CD4-positive, alpha-beta T cell treated with Interleukin-21 for 1 hour (primary cell): Measurements from ENCODE around the gene STX8.
A peak's percentile ranks its signal among the peaks of the same experiment; 100 is the strongest.
"Not testable (repeated sequence)": the region's sequence is repeated elsewhere in the genome, so short reads cannot be mapped to it uniquely, and the experiment has no call there.

ENCODE experiments used
- DNase-seq: peaks from one replicate; pipeline ENCODE4 v3.0.0-alpha.2; 2020

STX8 gene

DNA sequence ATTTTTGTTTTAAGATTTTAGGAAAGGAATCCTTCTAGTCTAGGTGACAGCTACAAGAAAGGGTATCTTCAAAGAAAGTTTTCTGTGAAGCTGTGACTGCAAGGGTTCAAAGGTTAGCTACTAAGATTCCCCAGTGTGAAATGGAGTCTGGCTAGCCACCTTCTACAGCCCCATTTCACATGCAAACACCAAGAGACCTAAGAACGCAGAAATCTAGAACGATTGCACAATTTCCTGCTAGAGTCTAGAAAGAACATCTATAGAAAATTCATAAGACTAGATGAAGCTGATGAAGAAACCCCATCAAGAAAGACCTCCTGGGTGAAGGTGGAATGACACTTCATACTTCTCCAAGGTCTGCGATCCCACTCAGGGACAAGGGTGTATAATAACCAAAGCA lies 77.1 kb downstream of the STX8 start:
- DNase-seq = no peak

DNA sequence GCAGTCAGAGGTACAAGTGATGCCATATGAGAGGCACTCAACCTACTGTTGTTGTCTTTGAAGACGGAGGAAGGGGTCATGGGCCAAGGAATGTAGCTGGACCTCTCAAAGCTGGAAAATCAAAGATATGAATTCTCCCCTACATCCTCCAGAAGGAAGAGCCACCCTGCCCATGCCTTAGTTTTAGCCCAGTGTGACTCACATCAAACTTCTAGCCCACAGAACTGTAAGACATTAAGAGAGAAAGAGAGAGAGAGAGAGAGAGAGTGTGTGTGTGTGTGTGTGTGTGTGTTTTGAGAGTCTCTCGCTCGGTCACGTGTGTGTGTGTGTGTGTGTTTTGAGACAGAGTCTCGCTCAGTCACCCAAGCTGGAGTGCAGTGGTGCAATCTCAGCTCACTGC lies 87.1 kb downstream of the STX8 start:
- no peak for DNase-seq

DNA sequence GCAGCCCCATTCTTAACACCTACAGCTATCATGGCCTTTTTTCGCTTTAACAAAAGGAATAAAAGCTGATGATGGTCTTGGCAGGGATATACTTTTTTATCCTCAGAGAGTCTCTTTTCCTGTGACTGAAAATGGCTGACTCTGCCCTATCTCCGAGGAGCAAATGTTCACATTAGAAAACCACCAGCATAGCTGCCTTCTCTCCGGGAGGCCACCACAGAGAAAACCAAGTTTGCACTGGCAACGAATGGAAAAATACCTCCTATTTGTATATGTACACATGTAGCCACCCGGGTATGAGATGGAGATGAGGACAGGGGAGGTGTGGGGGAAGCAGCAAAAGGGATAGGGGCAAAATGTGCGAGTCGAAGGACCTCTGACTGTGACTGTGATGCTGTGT lies 88.2 kb downstream of the STX8 start:
- no peak for DNase-seq

DNA sequence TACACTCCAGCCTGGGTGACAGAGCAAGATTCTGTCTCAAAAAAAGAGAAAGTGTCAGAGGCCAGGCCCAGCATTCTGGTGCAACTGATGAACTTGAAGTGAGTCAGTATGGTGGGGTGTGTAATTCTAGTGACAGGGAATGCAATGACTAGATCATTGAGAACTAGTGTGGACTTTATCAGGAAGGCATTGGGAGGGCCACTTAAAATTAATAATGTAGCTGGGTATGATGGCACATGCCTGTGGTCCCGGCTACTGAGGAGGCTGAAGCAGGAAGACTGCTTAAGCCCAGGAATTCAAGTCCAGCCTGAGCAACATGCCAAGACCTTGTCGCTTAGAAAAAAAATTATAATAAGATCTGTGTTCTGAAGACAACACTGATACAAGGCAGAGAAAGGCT lies 90.8 kb downstream of the STX8 start:
- DNase-seq = no peak

DNA sequence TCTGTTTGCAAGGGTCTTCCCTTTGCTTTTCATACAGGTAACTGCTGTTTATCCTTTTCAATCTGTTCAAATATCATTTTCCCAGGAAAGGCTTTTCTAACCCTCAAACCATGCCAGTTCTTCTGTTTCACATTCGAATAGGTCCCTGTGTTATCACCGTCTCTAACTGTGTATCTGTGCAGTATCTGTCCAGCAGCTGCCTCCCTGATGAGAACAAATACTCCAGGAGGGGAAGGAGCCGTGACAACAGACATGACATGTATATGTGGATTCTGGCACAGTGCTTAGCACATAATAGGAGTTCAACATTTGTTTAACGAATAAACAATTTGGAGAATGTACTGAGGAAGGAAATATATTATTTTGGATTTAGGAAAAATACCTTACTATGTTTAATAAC lies 95.7 kb downstream of the STX8 start:
- no peak for DNase-seq

DNA sequence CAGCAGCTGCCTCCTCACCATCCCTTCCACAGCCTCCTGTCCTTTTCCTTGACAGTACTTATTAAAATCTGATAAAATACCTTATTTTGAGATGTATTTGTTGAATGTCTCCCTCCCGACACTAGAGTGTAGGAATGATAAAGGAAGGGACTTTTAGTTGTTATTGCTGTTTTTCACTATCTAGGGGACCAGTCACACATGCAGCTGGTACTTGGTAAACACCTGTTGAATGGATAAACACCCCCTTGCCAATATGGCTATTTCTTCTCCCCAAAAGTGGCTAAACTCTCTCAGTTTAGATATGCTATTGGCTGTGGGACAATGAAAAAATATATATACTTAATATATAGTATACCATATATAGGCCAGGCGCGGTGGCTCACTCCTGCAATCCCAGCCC lies 96.7 kb downstream of the STX8 start:
- DNase-seq = no peak

DNA sequence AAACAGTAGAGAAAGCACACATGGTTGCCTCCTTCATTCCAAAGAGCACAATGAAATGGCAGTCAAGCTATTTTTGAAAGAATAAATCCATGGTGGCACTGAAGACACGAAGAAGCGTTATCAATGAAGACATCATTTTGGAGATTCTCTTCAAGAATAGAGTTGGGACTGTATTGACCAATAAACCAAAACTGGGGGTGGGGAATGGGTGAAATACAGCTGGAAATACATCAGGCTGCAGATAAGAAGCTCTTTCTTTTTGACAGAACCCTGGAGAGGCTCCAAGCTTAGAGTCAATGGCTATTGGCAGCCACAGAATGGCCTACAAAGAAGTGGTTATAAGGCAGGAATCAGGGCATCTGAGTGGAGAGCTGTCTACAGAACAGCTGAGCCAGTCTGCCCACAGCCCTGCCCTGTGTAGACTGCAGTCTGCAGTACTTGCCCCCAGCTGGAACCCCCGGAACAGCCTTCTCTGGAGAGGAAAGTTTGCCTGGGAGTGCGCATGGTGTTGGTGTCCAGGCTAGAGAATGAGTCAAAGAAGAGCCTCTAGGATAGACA lies 100.4 kb downstream of the STX8 start:
- no peak for DNase-seq

DNA sequence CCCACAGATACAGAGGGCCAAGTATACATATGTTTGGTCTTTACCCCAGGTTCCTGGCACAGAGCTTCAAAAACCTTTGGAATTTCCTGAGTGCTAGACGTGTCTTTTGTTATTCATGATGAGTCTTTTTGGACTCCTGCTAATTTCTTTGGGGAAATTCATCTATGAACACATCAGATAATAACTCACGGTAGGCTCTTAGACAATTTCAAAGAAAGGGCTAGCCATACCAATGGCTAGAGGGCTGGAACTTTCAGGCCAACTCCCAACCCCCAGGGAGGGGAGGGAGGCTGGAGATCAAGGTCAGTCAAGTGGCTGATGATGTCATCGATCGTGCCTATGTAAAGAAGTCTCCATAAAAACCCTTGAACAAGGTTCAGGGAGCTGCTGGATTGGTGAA lies 101.9 kb downstream of the STX8 start:
- no peak for DNase-seq

DNA sequence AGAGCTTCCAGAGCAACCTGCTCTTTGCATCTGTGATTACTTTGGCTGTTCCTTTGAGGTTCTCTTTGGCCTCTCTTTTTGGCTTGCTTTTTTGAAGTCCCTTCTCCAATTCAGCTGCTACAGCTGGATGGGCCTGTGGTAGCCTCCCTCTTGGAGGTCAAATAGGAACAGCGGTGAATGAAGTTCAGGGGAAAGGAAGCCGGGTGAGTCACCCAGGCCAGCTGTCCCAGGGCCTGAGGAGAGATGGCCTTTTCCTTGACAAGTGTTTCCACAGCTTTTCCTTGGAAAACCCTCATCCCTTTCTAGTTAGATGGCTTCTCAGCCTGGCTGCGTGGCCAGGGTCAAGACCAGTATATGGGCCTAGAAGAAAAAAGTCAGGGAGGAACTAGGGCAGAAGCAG lies 103.1 kb downstream of the STX8 start:
- no peak for DNase-seq

DNA sequence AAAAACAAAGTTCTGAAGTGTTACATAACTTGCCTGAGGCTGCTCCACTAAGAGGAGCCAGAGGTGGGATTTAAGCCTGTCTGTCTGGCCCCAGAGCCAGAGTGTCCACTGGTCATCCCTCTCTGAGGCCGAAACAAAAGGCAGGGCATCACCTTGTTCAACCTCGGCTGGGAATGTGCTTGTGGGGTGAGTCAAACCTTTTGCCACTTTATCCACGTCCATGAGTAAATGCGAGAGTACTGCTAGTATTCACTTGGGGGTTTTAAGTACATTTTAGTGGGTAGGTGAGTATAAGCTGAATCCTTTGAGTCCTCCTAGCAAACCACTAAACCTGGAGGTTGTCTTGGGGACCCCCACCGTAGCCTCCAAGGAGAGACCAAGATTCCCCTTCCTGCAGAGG lies 103.5 kb downstream of the STX8 start:
- DNase-seq = no peak

DNA sequence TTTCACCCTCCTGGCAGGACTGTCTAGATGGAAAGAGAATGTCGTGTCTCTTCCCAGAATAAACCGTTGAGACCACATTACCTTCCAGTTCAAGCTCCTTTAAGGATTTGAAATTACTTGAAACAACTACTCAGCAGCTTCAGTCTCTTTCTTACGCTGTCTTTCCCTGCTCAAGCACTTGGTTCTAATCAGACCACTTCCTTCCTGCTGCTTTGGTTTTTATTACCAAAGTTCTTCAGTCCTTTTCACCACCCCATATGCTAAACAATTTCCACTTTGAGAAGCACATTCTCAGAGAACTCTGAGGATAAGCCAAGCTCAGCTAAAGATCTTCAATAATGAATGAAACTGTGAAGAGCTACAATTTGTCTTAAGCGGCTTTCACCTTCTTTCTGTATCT lies 105.4 kb downstream of the STX8 start:
- DNase-seq = peak; percentile 41

DNA sequence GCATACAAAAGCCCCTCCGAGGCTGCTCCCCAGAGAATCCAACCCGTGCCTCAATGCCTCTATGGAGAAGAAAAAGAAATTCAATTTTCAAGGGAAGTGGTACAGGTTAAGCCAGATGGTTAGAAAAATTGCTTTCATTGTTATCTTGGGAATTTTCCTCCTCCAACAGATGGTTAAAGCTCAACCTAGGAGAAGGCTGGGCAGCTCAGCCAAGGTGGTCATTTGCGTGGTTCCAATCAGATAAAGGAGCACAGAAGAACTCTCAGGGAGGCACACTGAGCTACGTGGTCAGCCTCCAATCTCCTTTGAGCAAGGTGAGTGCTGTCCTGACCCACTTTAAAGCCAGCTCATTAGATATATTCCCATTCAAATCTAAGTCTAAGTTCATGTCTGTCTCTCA lies 106.7 kb downstream of the STX8 start:
- DNase-seq = no peak

DNA sequence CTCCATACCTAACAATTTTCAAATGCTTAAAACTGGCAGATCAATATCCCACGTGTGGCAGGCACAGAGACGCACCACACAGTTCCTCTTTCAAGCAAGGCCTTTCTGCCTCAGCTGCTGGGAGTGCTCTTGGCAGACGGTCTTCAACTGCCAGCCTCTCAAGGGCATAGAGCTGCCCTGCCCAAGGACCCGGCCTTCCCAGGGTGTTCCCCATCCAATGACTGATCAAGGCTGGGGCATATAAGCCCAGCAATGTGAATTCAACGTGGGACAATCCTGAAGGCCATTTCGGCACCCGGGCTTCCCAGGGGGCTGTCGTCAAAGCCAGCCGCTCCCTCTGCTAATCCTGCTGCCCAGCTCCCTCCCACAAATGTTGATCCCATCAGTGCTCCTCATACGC lies 107.1 kb downstream of the STX8 start:
- no peak for DNase-seq

DNA sequence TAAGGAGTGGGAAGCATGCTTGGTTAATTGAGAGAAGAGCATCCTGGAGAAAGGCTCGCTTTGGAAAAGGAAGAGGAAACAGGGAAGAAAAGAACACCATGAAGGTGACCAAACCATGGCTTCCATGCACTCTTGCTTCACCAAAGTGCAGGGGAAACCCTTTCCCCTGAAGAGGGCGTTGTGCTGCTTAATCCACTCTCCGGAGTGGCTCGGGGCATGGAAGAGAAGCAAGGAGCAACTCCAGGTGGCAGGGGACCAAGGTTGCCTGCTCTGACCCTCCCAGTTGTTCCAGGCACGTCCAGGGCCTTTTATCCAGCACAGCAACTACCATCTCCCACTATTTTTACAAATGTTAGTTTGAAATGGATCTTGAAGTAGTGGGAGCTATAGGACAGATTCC lies 108.1 kb downstream of the STX8 start:
- DNase-seq = no peak

DNA sequence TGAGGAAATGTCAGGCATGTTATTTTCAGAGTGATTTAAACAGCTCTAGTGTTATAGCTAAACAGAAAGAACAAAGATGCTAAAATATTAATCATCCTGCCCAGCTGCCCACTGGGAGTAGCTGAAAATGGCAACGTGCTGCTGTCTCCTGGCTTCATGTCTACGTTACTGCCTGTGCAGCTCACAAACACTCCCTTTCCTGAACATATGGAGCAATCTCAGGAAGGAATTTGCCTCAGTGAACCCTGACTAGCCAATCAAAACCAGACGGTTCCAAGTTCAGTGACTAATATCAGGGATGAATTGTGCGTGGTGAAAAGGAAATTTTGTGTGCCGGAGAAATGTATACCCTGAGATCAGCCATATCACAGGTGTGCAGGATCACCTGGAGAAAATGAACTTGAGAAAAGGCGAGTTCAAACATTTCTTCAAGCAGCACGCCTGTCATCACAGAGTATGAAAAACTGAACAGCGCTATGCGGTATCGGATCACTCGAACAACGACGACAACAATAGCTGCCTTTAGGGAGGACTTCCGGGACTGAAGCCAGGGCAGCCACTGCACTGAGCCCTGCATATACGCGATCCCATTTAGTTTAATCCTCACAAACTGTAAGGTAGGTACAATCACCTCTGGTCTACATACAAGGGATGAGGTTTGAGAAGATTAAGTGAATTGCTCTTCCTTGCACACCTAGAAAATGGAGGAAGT lies 110.3 kb downstream of the STX8 start:
- no peak for DNase-seq

DNA sequence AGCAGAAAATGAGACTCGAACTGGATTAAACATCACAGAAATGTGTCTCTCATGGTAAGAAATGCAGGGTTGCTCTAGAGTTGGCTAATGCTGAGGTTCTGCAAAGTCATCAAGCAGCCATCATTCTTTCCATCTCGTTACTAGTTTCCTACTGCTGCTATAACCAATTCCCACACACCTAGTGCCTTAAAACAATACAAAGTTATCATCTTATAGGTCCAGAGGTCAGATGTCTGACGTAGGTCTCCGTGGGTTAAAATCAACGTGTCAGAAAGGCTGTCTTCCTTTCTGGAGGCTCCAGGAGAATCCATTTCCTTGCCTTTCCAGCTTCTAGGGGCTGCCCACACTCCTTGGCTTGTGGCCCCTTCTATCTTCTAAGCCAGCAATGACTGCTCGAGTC lies 118.6 kb downstream of the STX8 start:
- no peak for DNase-seq

DNA sequence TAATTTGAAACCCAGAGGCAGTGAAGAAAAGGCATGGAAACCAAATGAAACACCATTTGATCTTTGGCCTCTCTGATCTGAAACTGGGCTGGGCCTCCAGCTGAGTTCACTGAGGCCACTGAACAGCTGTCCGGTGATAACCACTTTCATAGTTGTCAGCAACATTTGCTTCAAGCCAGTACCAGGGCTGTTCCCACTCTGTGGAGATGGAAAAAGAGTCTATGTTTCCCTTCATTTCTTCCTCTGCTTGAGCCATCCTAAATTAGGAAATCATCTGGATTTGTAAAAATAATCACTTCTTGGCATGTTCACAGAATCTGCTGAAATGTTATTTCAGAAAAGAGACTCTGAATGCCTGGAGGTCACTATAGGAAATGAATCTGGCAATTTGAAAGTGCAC lies 119.3 kb downstream of the STX8 start:
- DNase-seq = no peak

DNA sequence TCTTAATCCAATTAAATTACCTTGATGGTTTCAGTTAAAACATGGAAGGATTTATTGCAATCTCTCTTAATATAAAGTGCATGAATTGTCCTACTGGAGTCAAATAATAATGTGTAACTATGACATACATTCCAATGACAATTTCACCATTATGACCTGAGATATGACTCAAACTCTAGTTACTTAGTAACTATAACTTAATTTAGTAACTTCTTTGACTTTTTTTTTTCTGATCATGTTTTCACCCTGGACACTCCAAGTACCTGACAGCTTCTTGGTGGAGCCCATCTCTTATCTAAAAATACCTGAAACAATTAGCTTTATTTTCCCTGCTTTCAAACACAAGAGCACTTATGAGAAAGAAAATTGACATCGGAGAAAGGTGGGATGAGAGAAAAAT lies 123.7 kb downstream of the STX8 start:
- DNase-seq = no peak

DNA sequence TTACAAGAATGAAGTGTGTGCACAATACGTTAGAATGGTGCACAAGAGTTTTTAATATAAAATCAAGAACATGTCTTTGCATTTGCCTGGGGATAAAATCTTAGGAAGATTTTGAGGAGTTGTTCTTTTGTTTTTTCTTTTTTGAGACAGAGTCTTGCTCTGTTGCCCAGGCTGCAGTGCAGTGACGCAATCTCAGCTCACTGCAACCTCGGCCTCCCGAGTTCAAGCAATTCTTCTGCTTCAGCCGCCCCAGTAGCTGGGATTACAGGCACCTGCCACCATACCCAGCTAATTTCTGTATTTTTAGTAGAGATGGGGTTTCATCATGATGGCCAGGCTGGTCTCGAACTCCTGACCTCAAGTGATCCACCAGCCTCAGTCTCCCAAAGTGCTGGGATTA lies 128.3 kb downstream of the STX8 start:
- not testable (repeated sequence) for DNase-seq

DNA sequence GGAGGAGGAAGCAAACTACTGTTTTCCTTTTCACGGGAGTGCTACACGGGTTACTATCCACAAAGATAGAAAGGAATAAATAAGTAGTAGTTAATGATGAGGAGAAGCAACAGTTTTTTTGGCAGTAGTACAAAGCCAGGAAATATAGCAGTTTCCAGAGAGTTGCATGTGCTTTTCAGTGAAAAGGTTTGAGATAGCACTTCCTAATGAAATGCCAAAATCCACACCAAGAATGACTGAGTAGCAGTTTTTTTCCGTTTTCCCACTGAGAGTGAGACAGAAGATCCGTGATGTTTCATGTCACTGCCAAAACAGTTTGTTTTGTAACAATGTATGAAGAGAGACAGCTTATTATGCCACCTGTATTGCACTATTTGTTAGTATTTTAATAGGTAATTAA lies 129.1 kb downstream of the STX8 start:
- no peak for DNase-seq

DNA sequence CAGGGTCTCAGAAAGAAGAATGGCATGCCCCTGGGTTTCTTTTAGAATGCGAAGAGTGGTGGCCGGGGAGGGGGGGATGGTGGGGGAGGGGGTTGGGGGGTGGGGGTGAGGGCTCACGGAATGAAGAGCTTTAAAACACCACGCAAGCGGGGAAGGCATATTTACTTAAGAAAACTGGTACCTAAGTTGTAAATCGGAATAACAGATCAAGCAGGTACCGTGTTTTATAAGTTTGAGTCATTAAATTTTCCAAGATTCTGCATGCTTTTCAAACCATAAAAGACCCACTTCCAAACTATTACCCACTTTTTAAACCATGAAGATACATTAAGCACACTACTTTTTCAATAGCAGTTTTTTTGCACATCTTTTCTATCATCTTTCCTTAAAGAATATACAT lies 130.2 kb downstream of the STX8 start:
- no peak for DNase-seq

DNA sequence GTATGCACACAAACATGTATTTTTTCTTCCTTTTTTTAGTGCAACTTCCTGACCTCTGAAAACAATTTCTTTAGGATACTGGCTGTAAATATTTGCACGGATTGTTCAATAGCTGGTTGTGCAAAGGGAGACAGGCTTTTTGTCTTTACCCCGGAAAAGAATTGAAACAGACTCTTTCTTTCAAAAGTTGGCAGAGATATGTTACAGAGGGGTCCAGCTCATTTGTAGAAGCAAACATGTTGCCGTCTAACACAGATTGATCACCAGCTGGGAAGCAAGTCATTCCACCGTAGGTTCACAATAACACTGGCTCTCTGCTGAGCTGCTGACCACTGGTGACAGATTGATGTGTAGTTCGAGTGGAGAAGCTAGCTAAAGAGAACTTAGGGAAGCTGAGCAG lies 130.9 kb downstream of the STX8 start:
- DNase-seq = no peak

DNA sequence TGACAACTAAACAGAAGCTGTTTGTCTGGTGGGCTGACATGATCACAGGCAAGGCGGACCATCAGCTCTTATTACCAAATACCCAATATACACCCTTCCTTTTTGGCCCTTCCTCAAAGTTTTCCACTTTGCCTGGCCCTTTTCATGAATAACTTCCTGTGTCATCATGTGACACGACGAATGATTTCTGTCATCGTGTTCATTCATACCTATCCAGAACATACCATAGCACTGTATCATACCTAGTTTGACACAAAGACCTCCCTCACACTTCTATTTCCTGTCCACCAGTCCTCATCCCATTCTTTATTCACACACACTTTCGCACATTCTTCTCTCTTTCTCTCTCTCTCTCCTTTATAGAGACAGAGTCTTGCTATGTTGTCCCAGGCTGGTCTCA lies 131.8 kb downstream of the STX8 start:
- DNase-seq = no peak

DNA sequence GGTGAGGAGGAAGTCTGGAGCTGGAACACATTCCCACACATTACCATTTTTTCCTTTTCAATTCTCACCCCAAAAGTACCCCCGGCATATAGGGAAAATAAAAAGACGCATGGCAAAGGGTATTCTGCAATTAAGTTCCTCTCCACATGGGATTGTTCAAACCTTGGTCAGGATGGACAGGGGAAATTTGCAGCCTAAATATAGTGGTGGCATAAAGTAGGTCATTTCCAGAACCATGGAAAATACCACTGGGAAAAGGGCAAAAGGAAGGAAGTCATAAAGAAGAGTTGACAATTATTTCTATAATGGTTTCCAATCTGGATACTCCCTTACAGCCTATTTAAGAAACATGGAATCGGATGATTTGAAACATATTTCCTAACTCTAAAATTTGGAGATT lies 135.8 kb downstream of the STX8 start:
- no peak for DNase-seq

DNA sequence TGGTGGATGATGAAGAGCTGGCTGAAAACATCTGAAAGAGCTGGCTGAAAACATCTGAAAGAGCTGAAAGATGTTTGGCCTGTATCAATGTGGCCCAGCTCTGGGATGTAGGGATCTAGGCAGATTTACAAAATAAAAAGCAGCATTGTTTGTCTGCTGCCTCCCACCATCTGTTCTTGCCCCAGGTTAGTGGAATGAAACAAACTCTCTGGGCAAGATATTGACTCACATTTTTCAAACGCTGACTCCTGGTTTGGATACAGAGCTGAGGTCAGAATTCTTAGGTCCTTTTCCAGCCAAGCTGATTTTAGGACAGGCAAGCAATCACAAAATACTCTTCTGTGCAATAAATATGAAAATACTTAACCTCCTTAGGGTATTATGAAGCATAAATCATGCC lies 139.0 kb downstream of the STX8 start:
- no peak for DNase-seq

DNA sequence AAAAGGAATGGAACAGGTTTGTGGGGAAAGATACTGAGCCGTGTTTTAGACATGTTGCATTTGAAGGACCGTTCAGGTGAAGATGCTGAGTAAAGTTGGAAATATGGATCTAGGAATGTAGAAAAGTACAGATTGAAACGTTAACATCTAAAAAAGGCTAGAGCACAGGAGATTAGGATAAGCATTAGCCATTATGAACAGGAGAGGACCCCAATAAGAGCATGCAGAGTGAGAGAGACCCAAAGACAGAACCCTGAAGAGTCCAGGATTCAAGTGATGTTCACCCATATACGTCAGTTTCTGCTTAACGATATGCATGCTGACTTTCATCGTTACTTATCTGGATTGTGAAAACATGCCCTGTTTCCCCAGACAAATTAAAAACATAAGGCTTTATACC lies 140.5 kb downstream of the STX8 start:
- DNase-seq = no peak
